ENCODE data around the gene VEGFA. TPM values are rescaled to one million over a fixed set of nuclear protein-coding genes. Genes with fewer than 3 reads are reported as not detected.

VEGFA gene
- 198 TPM for polyA plus RNA-seq
- long read RNA-seq, donor 1, full-length matches to known transcripts: 22 of 33 reads
- long read RNA-seq, donor 1, partial matches to known transcripts: 11 of 33 reads
- long read RNA-seq, donor 1, other reads (novel, unspliced or antisense): 0 of 33 reads
- long read RNA-seq, donor 2, full-length matches to known transcripts: 71 of 71 reads
- long read RNA-seq, donor 2, partial matches to known transcripts: 0 of 71 reads
- long read RNA-seq, donor 2, other reads (novel, unspliced or antisense): 0 of 71 reads
- long read RNA-seq, donor 3, transcript VEGFA-216 (3 exons, 475 nt): minor isoform, 6 of 82 reads
- long read RNA-seq, donor 3, transcript VEGFA-227 (6 exons, 984 nt): minor isoform, 12 of 82 reads
- long read RNA-seq, donor 3, transcript VEGFA-205 (7 exons, 3,535 nt): major isoform, 15 of 82 reads
- long read RNA-seq, donor 3, transcript VEGFA-211 (4 exons, 1,683 nt): minor isoform, 14 of 82 reads
- long read RNA-seq, donor 3, partial matches to known transcripts: 22 of 82 reads
- long read RNA-seq, donor 3, other reads (novel, unspliced or antisense): 0 of 82 reads
- long read RNA-seq, donor 4, partial matches to known transcripts: 0 of 7 reads
- long read RNA-seq, donor 4, other reads (novel, unspliced or antisense): 0 of 7 reads
- long read RNA-seq, donor 5, transcript VEGFA-216 (3 exons, 475 nt): minor isoform, 5 of 30 reads
- long read RNA-seq, donor 5, transcript VEGFA-205 (7 exons, 3,535 nt): minor isoform, 8 of 30 reads
- long read RNA-seq, donor 5, transcript VEGFA-227 (6 exons, 984 nt): minor isoform, 5 of 30 reads
- long read RNA-seq, donor 5, transcript VEGFA-211 (4 exons, 1,683 nt): major isoform, 10 of 30 reads
- long read RNA-seq, donor 5, partial matches to known transcripts: 0 of 30 reads
- long read RNA-seq, donor 5, other reads (novel, unspliced or antisense): 0 of 30 reads
- long read RNA-seq, donor 6, full-length matches to known transcripts: 63 of 63 reads
- long read RNA-seq, donor 6, partial matches to known transcripts: 0 of 63 reads
- long read RNA-seq, donor 6, other reads (novel, unspliced or antisense): 0 of 63 reads
- long read RNA-seq, donor 7, transcript VEGFA-205 (7 exons, 3,535 nt): minor isoform, 5 of 31 reads
- long read RNA-seq, donor 7, transcript VEGFA-216 (3 exons, 475 nt): minor isoform, 6 of 31 reads
- long read RNA-seq, donor 7, transcript VEGFA-211 (4 exons, 1,683 nt): major isoform, 10 of 31 reads
- long read RNA-seq, donor 7, partial matches to known transcripts: 0 of 31 reads
- long read RNA-seq, donor 7, other reads (novel, unspliced or antisense): 0 of 31 reads
- long read RNA-seq, donor 8, transcript VEGFA-227 (6 exons, 984 nt): minor isoform, 12 of 251 reads
- long read RNA-seq, donor 8, transcript VEGFA-205 (7 exons, 3,535 nt): minor isoform, 14 of 251 reads
- long read RNA-seq, donor 8, transcript VEGFA-216 (3 exons, 475 nt): minor isoform, 25 of 251 reads
- long read RNA-seq, donor 8, transcript VEGFA-211 (4 exons, 1,683 nt): major isoform, 32 of 251 reads
- long read RNA-seq, donor 8, partial matches to known transcripts: 103 of 251 reads
- long read RNA-seq, donor 8, other reads (novel, unspliced or antisense): 50 of 251 reads
- long read RNA-seq, donor 9, full-length matches to known transcripts: 55 of 130 reads
- long read RNA-seq, donor 9, partial matches to known transcripts: 46 of 130 reads
- long read RNA-seq, donor 9, other reads (novel, unspliced or antisense): 29 of 130 reads
- long read RNA-seq, donor 10, full-length matches to known transcripts: 71 of 71 reads
- long read RNA-seq, donor 10, partial matches to known transcripts: 0 of 71 reads
- long read RNA-seq, donor 10, other reads (novel, unspliced or antisense): 0 of 71 reads
- long read RNA-seq, donor 11, transcript VEGFA-205 (7 exons, 3,535 nt): minor isoform, 5 of 89 reads
- long read RNA-seq, donor 11, transcript VEGFA-215 (3 exons, 2,746 nt): minor isoform, 6 of 89 reads
- long read RNA-seq, donor 11, transcript VEGFA-216 (3 exons, 475 nt): major isoform, 8 of 89 reads
- long read RNA-seq, donor 11, partial matches to known transcripts: 60 of 89 reads
- long read RNA-seq, donor 11, other reads (novel, unspliced or antisense): 0 of 89 reads

- Histone ChIP-seq H3K4me1 (ENCODE audit: control insufficient read depth, insufficient read depth, low read length) (peaks cover 51% of the 10 kb centered on the region), H3K9me3 (ENCODE audit: control insufficient read depth, low read depth, low read length) (no peaks in the 10 kb centered on the region), H3K27ac (ENCODE audit: low read length) (peak within 1 kb of the TSS; percentile 89), H3K27me3 (ENCODE audit: control insufficient read depth, insufficient read depth, low read length) (no peaks in the 10 kb centered on the region), H3K4me3 (ENCODE audit: low read length) (peak within 1 kb of the TSS; percentile 78), H3K36me3 (ENCODE audit: control insufficient read depth, insufficient read depth, low read length) (no peaks in the 10 kb centered on the region)
- WGBS (ENCODE audit: insufficient coverage, low lambda C conversion rate): 0% methylated on average over 4 of the region's 62 CpGs
- DNase-seq: peak; percentile 89 to 91
Measured at GRCh38 chr6:43769526-43770371, at the start of gene VEGFA. Gene VEGFA, plus strand, starts transcription at chr6:43770211.

DNA sequence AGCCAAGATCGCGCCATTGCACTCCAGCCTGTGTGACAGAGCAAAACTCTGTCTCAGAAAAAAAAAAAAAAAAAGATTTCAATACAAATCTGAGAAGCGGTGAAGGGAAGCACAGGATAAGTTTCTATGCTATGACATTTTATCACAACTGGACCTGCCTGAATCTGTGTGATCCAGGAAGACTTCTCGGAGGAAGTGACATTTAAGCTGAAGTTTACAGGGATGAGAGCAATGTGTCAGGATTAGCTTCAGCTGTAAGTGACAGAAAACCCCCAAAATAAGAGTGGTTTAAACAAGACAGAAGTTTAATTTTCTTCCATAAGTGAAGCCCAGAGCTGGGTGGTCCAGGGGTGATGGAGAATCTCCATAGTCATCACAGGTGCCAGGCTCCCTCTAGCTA lies 49.0 kb upstream of the VEGFA start:
- no peak overlapping the region for H3K27ac ChIP-seq (ENCODE audit: low read length)
- H3K27me3 ChIP-seq (ENCODE audit: control insufficient read depth, insufficient read depth, low read length): no peaks in the 10 kb centered on the region
- WGBS (ENCODE audit: insufficient coverage, low lambda C conversion rate): 100% methylated on average over 1 of the region's 4 CpGs

DNA sequence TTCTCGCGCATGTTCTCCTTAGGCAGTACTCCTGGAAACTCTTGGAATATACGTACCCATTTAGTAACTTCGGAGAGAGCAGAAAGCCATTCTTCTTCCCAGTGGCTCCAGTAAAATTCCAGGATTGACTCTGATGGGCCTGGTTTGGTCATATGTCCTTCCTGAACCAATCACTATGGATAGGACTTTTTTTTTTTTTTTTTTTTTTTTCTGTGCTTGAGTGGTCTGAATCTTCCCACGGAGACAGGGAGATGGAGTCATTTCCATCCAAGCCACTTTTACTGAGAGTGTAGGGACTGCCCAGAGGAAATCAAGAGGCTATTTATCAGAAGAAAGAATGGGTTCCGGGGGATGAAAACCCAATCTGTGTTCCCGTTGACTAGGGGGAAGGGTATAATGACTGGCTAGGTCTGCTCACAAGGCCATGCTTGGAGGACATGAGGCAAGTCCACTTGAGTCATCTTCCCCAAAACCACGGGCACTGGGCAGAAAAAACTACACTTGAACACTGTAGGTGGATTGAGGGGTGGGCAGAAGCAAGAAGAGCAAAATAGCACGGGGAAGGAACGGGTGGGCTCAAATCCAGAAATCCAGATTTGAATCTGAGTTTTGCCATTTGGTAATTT lies 47.0 kb upstream of the VEGFA start:
- no peak for DNase-seq
- Histone ChIP-seq H3K9me3 (ENCODE audit: control insufficient read depth, low read depth, low read length) (no peaks in the 10 kb centered on the region), H3K4me1 (ENCODE audit: control insufficient read depth, insufficient read depth, low read length) (peaks cover 12% of the 10 kb centered on the region), H3K36me3 (ENCODE audit: control insufficient read depth, insufficient read depth, low read length) (no peaks in the 10 kb centered on the region), H3K27me3 (ENCODE audit: control insufficient read depth, insufficient read depth, low read length) (no peaks in the 10 kb centered on the region), H3K4me3 (ENCODE audit: low read length) (no peak overlapping the region), H3K27ac (ENCODE audit: low read length) (no peak overlapping the region)
- WGBS (ENCODE audit: insufficient coverage, low lambda C conversion rate): 80% methylated on average over 3 of the region's 10 CpGs

More for the DNA sequence above, 49.0 kb upstream of the VEGFA start:
- H3K36me3 ChIP-seq (ENCODE audit: control insufficient read depth, insufficient read depth, low read length): no peaks in the 10 kb centered on the region
- no peak for DNase-seq
- H3K4me1 ChIP-seq (ENCODE audit: control insufficient read depth, insufficient read depth, low read length): peaks cover 13% of the 10 kb centered on the region
- H3K9me3 ChIP-seq (ENCODE audit: control insufficient read depth, low read depth, low read length): no peaks in the 10 kb centered on the region
- no peak overlapping the region for H3K4me3 ChIP-seq (ENCODE audit: low read length)

DNA sequence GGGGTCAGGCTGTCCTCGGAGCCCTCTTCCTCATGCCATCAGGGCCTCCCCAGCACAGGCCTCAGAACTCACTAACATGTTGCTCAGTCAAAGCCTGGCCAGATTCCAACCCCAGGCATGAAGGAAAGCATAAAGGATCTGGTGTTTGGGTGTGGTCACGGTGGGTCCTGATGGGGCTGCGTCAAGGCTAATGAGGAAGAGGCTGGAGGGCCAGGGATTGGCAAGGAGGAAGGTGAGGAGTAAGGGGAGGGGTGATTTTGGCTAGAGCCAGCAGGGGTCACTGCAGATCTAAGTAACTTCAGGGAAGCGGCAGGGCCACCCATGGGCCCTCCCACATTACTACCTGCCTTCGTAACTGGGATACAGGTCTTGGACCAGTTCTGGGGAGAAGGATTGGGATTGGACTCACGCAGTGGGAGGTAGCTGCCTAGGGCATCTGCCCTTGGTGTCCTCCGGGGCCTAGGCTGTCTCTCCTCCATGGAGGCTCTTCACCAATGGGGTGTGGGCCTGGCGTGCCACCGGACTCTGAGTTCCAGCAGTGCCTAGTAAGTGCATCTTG lies 46.2 kb upstream of the VEGFA start:
- no CpG with 5 or more reads among the region's 9 CpGs for WGBS (ENCODE audit: insufficient coverage, low lambda C conversion rate)
- DNase-seq: peak; percentile 67 to 75
- H3K9me3 ChIP-seq (ENCODE audit: control insufficient read depth, low read depth, low read length): no peaks in the 10 kb centered on the region
- no peaks in the 10 kb centered on the region for H3K36me3 ChIP-seq (ENCODE audit: control insufficient read depth, insufficient read depth, low read length)
- peaks cover 5% of the 10 kb centered on the region for H3K4me1 ChIP-seq (ENCODE audit: control insufficient read depth, insufficient read depth, low read length)
- no peak overlapping the region for H3K4me3 ChIP-seq (ENCODE audit: low read length)
- H3K27me3 ChIP-seq (ENCODE audit: control insufficient read depth, insufficient read depth, low read length): no peaks in the 10 kb centered on the region
- H3K27ac ChIP-seq (ENCODE audit: low read length): no peak overlapping the region

DNA sequence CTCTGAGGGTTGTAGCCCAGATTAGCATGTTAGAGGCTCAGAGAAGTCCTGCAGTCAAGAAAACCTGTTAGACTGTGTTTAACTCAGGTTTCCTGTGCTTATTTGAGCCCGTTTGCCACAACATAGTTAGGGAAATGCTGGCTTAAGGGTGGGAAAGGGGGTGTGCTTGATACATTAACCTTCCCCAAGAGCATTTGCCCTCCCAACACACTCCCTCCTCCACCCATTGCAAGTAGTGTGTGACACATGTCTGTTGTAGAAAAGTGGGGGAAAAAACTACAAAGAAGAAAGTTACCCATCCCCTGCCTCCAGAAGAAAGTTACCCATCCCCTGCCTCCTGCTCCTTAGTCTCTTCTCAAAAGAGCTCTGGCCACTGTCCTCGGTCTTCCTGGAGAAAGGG lies 45.7 kb upstream of the VEGFA start:
- Histone ChIP-seq H3K27me3 (ENCODE audit: control insufficient read depth, insufficient read depth, low read length) (no peaks in the 10 kb centered on the region), H3K9me3 (ENCODE audit: control insufficient read depth, low read depth, low read length) (no peaks in the 10 kb centered on the region), H3K4me3 (ENCODE audit: low read length) (no peak overlapping the region), H3K27ac (ENCODE audit: low read length) (no peak overlapping the region), H3K4me1 (ENCODE audit: control insufficient read depth, insufficient read depth, low read length) (peaks cover under 1% of the 10 kb centered on the region), H3K36me3 (ENCODE audit: control insufficient read depth, insufficient read depth, low read length) (no peaks in the 10 kb centered on the region)
- DNase-seq: no peak
- no CpG with 5 or more reads among the region's 2 CpGs for WGBS (ENCODE audit: insufficient coverage, low lambda C conversion rate)

DNA sequence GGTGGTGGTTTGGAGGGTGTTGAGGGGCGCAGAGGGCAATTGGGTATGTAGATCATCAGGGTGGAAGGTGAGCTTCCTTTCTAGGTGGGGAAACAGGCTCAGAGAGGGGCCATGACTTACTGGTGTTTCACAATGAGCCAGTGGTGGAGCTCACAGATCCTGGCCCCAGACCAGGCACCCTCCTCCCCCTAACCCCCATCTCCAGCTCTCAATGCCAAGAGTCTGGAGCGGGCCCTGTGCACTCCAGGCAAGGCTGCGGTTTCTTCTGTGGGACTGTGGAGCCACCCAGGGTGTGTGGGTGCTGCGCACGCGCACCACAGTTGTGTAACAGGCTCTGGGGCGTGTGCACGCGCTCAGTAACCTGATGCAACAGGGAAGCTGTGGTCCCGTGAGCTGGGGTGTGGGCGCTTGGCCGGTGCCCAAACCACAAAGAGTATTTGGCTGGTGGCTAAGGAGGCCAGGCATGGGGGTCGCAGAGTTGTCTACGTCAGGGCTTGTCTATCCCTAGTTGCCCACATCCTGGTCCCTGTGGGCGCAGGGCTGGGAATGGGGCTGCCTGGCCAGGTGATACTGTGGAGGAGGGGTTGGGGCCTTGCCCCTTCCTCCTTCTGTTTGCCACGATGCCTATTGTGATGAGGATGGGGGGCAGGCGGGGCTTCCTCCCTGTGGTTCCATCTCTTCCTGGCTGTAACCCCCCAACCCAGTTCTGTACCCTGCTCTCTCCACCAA lies 44.9 kb upstream of the VEGFA start:
- no CpG with 5 or more reads among the region's 17 CpGs for WGBS (ENCODE audit: insufficient coverage, low lambda C conversion rate)
- H3K27ac ChIP-seq (ENCODE audit: low read length): no peak overlapping the region
- H3K4me1 ChIP-seq (ENCODE audit: control insufficient read depth, insufficient read depth, low read length): no peaks in the 10 kb centered on the region
- no peaks in the 10 kb centered on the region for H3K9me3 ChIP-seq (ENCODE audit: control insufficient read depth, low read depth, low read length)
- H3K27me3 ChIP-seq (ENCODE audit: control insufficient read depth, insufficient read depth, low read length): no peaks in the 10 kb centered on the region
- no peak overlapping the region for H3K4me3 ChIP-seq (ENCODE audit: low read length)
- DNase-seq: peak; percentile 43 to 45
- H3K36me3 ChIP-seq (ENCODE audit: control insufficient read depth, insufficient read depth, low read length): no peaks in the 10 kb centered on the region

DNA sequence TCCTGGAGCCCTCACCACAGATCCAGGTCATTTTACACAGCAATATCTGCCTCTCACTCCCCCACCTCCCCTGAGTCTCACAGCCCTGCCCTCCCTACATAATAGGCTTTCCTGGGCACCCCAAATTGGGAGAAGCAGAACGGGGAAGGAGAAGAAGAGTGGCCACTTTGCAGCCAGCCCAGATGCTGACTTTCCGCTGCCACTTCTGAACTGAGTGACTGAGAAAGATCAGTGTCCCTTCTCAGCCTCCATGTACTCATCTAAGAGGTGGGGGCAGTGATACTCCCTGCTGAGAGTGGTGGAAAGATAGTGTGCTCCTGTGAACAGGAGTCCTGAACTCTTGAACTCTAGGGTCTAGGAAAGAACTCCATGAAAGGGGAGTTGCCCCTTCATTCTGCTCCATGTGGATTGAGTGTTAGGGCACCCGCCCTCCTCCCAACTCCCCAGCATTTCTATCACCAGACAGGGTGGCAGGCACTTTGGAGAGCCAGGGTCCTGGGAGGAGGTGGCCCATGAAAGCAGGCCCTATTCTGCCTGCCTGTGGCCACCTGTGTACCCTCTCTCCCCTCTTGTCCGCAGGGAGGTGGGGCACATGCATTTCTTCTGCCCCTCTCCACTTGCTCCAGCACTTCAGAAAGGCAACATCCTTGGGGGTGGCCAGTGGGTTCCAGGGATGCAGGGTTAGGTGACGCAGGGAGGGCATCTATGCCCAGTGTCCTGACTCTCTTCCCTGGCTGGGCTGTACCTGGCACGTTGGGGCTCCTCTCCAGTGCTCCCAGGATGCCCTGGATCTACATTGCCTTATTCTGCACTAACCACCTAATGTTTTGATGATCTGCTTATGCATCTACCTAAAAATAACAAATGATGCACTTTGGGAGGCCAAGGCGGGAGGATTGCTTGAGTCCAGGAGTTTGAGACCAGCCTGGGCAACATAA lies 44.1 kb upstream of the VEGFA start:
- DNase-seq: no peak
- Histone ChIP-seq H3K4me1 (ENCODE audit: control insufficient read depth, insufficient read depth, low read length) (no peaks in the 10 kb centered on the region), H3K9me3 (ENCODE audit: control insufficient read depth, low read depth, low read length) (peaks cover 7% of the 10 kb centered on the region), H3K36me3 (ENCODE audit: control insufficient read depth, insufficient read depth, low read length) (no peaks in the 10 kb centered on the region), H3K27ac (ENCODE audit: low read length) (no peak overlapping the region), H3K4me3 (ENCODE audit: low read length) (no peak overlapping the region), H3K27me3 (ENCODE audit: control insufficient read depth, insufficient read depth, low read length) (no peaks in the 10 kb centered on the region)
- no CpG with 5 or more reads among the region's 7 CpGs for WGBS (ENCODE audit: insufficient coverage, low lambda C conversion rate)

All from large intestine (tissue), 12 donors.